KOPT-K1 (cell line): Measurements from ENCODE around the gene AANAT.

Source experiments
- H3K27ac ChIP-seq: fragments of 200-600 bp; sonication (generic); 2 replicates; pipeline ENCODE4 v1.5.1; 2016; ENCODE audit warnings: antibody characterized with exemption, mild to moderate bottlenecking, low read depth, low read length; ENCODE audit not compliant: poor library complexity, severe bottlenecking
- H3K36me3 ChIP-seq: fragments of 200-600 bp; sonication (generic); 2 replicates; pipeline ENCODE4 v1.5.1; 2017; ENCODE audit warnings: antibody characterized with exemption, mild to moderate bottlenecking, low read length, moderate library complexity; ENCODE audit not compliant: insufficient read depth
- H3K9me3 ChIP-seq: fragments of 200-600 bp; sonication (generic); 2 replicates; pipeline ENCODE4 v1.5.1; 2017; ENCODE audit warnings: antibody characterized with exemption, low read length, mild to moderate bottlenecking; ENCODE audit not compliant: insufficient read depth, poor library complexity, severe bottlenecking

AANAT gene

DNA sequence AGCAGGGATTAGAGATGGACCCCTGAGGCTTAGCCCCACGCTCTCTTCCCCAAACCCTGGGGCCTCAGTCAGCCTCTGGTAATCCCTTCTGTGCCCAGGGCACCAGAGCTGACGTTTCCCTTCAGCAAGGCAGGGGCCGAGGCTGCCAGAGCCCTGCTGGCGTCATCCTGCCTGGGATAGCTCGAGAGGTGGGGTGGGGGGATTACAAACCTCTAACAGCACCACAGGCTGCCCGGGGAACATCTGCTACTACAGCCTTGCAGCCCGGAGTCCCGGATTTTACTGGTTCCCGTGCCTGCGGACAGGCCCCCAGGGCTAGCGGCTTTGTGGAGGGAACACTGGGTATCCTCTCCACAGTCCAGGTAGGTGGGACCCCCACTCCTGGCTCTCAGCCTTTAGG lies at the start of gene AANAT:
Gene AANAT (plus strand): TSS at position 238 of the 400 bp plus-strand sequence. CDS start 1,144 bp downstream, outside the sequence.
- H3K27ac ChIP-seq, result no peak within 1 kb of the TSS
- no peaks in the 10 kb centered on the region for H3K36me3 ChIP-seq
- no peaks in the 10 kb centered on the region for H3K9me3 ChIP-seq

DNA sequence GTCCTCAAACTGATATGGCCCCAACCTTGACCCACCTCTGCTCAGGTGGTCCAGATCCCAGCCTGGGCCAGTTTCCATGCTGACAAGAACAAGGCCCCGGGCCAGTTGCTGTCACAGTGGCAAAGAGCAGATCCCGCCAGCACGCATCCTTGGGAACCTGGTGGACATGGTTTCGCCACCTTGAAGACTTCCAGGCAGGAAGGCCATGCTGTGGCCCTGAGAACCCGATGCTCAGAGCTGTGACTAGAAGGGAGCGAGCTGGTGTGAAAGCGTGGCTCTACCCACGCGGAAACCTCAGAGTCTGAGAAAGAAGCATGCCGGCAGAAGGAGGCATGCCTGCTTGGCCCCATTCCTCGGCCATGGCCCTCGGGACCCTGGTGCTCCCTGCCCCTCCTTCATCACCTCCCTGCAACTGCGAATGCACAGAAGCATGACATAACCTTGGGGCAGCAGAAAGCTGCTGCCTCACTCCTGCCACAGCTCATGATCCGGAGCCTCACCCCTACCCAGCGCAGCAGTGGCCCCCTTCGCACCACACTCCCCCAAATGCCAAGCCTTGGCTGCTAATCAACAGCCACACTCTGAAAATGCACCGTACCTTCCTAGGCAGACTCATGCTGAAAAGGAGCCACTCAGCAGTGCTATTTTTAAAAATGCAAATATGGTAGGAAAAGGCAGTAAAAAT lies 47.7 kb upstream of the AANAT start:
- peaks cover 7% of the 10 kb centered on the region; the same call in 1 of the 2 replicates for H3K36me3 ChIP-seq
- H3K9me3 ChIP-seq, result no peaks in the 10 kb centered on the region
- H3K27ac ChIP-seq, result no peak overlapping the region

DNA sequence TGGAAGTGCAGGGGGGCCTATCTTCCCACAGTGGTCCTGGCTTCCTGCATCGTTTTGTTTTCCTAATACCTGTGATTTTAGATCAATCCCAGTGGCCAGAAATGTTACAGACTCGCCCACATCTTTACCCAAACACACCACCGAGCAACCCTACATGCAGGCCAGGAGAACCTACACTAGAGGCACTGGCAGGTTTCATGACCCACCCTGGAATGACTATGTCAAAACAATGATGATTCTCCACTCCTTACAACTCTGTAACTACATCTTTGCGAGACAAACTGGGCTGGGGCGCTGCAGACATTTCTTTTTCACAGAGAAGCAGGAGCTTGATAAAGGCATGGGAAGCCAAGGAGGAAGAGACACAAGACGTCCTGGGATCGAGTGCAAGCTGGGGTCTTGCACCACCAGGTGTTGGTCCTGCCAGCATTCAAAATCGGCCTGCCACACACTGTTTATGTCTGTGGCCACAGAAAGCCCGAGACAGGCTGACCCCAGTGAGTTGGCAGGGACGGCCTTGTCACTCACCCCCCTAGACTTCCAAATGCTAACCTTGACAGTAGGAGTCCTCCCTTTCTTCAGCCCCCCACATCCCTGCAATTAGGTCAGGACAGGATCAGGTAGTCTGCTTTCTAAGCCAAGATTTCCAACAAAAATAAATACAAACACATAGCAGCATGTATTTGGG lies 46.9 kb upstream of the AANAT start:
- Histone ChIP-seq H3K36me3 (peaks cover 7% of the 10 kb centered on the region; the same call in 1 of the 2 replicates), H3K27ac (no peak overlapping the region), H3K9me3 (no peaks in the 10 kb centered on the region)

DNA sequence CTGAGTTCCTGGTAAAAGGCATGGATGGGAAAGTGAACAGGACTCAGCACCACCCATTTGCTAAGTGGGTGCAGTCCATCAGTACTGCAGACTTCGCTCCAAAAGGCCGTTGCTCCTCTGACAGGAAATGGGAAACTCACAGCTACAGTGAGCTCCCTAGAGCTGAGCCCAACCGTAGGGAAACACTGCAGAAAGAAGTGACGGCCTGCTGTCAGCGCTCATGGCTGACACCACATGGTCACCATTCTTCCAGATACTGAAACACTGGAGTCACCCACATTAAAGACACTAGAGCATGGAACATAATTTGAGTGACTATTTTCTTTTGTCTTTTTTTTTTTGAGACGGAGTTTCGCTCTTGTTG lies 46.4 kb upstream of the AANAT start:
- H3K36me3 ChIP-seq, result peaks cover 7% of the 10 kb centered on the region; the same call in 1 of the 2 replicates
- H3K27ac ChIP-seq, result no peak overlapping the region
- H3K9me3 ChIP-seq, result no peaks in the 10 kb centered on the region

DNA sequence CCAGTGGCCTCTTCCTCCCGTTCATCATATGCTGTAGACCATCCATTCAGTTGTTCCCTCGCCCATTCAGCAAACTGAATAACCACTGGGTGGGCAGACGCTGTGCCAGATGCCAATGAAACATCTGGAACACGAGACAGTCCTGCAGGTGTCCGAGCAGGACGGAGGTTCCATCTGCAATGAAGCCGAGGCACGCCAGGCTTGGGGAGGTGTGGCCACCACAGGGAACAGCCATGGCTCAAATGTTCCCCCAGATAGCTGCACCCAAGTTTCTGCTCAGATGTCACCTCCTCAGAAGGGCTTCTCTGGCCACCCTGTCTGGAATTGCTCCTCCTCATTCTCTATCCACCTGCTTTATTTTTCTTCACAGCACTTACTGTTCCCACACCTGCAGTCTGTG lies 45.0 kb upstream of the AANAT start:
- Histone ChIP-seq H3K27ac (no peak overlapping the region), H3K36me3 (no peaks in the 10 kb centered on the region; the same call in 1 of the 2 replicates), H3K9me3 (no peaks in the 10 kb centered on the region)

DNA sequence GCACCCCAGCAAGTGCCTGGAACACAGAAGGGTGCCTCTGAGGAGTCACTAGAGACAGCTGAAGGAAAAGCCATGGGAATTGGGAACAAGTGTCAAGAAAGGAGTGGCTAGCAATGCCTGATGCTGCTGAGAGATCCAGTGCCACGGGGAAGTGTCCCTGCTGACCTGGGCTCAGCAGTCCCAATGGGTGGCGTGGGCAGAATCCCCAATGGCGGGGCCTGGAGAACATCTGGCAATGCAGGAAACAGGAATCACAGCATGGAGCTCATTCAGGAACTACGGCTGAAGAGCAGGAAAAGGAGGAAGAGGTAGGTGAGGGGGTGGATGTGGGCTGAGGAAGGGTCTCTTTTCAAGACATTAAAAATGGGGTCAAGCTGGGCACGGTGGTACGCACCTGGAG lies 44.5 kb upstream of the AANAT start:
- no peaks in the 10 kb centered on the region; the same call in 1 of the 2 replicates for H3K36me3 ChIP-seq
- no peak overlapping the region for H3K27ac ChIP-seq
- H3K9me3 ChIP-seq, result no peaks in the 10 kb centered on the region

DNA sequence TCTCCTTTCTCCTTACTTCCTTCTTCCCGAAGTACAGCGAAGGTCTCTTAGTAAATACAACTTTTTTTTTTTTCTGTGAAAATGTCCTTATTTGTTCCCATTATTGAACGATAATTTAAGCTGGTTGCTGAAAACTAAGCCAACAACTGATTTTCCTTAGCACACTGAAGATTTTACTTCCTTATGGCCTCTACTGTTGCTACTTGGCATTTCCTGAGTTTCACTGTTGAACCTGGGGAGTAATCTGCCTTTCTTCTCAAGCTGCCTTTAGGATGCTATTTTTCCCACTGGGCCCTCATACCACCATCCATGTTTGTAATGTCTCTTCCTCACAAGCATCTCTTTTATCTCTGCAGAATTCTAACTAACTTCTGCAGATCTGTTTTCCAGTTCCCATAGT lies 40.5 kb upstream of the AANAT start:
- Histone ChIP-seq H3K9me3 (no peaks in the 10 kb centered on the region), H3K27ac (no peak overlapping the region), H3K36me3 (no peaks in the 10 kb centered on the region; the same call in 1 of the 2 replicates)

DNA sequence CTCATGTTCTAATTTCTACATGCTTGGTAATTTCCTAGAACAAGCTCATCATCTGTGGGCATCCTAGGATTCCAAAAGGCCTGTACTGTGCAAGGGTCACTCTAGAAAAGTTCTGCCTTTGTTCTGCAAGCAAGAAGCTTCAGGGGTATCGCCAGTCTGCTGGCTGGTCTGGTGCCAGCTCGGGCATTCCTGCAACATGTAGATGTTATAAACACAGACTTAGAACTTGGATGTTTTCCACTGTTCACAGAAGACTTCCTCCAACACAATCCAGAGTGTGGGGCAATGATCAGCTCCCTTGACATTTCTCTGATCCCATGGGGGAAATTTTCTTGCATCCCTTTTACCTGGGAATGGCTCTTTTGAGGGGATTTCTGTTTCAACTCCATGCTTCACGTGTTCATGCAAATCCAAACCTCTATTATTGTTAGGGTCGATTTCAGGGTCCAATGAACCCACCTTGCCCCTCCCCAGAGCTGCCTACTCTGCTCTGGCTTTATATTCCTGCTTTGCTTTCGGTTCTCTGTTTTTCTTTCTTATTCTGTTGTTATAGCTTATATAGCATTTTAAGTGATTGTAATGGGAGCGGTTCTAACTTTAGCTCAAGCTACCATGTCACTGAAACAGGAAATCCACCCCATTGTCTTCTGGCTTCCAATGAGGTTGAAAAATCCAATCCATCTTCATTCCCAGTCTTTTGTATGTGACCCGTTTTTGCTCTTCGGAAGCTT lies 39.7 kb upstream of the AANAT start:
- no peaks in the 10 kb centered on the region for H3K36me3 ChIP-seq
- no peaks in the 10 kb centered on the region for H3K9me3 ChIP-seq
- H3K27ac ChIP-seq, result no peak overlapping the region

DNA sequence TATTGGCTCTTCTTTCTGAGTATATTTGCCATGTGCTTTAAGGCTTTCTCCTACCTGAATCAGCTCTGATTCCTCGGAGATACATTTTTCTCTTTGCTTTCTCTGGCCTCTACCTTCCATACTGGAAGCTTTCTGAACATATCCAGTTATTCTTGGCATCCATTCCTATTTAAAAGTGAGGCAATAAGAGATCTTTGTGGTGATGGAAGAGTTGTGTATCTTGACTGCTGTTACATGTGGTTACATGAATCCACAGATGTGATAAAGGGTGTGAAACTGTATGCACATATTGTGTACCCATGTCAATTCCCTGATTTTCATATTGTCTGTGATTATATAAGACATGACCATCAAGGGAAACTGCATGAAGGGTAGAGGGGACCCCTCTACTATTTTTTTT lies 38.9 kb upstream of the AANAT start:
- H3K9me3 ChIP-seq, result no peaks in the 10 kb centered on the region
- H3K36me3 ChIP-seq, result no peaks in the 10 kb centered on the region
- no peak overlapping the region for H3K27ac ChIP-seq

DNA sequence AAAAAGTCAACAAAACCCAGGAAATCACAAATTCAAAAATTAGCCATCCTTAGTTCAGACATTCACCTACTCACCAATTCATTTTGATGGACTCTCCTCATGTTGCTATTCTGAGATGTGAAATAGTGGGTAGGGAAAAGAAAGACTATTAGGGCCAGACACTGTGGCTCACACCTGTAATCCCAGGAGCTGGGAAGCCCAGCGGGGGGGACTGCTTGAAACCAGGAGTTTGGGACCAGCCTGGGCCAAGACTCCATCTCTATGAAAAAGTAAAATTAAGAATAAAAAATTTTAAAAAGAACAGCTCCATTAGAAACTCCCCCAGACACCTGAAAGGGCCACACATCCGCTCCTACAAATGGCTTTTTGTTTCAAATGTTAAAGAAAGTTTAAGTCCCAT lies 35.9 kb upstream of the AANAT start:
- H3K9me3 ChIP-seq, result no peaks in the 10 kb centered on the region
- H3K36me3 ChIP-seq, result peaks cover 4% of the 10 kb centered on the region; the same call in 1 of the 2 replicates
- no peak overlapping the region for H3K27ac ChIP-seq

DNA sequence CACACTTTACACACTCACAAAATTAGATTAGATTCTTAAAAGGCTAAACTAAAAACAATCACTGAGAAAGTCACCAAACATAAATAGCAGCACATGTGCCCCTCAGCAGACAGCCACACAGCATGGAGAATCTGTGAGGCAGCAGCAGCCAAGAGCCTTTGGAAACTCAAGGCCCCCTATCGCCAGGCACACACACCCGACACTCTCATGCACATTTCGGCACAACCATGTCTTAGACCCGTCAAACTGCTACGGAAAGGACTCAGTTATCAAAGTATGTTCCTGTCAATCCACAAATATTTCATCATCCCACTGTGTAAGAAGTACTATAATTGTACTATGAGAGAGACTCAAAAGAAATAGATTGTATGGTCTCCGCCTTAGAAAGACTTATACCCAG lies 35.4 kb upstream of the AANAT start:
- peaks cover 4% of the 10 kb centered on the region; the same call in 1 of the 2 replicates for H3K36me3 ChIP-seq

DNA sequence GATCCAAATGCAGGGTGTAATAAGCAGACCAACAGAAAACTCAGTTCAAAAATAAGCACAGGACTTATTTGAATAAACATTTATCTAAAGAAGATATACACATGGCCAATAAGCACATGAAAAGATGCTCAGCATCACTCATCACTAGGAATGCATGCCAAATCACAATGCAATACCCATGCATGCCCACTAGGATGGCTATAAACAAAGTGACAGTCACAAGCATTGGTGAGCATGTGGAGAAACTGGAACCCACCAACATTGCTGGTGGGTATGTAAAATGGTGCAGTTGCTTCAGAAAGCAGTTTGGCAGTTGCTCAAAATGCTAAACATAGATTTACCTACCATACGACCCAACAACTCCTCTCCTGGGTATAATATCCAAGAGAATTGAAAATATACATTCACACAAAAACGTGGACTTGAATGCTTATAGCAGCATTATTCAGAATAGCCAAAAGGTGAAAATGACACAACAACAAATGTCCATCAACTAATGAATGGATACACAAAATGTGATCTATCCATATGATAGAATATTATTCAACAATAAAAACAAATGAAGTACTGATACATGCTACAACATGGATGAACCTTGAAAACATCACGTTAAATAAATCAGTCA lies 34.6 kb upstream of the AANAT start:
- Histone ChIP-seq H3K27ac (no peak overlapping the region), H3K36me3 (peaks cover 4% of the 10 kb centered on the region; the same call in 1 of the 2 replicates), H3K9me3 (no peaks in the 10 kb centered on the region)

More for the DNA sequence above, 35.4 kb upstream of the AANAT start:
- no peaks in the 10 kb centered on the region for H3K9me3 ChIP-seq
- no peak overlapping the region for H3K27ac ChIP-seq

DNA sequence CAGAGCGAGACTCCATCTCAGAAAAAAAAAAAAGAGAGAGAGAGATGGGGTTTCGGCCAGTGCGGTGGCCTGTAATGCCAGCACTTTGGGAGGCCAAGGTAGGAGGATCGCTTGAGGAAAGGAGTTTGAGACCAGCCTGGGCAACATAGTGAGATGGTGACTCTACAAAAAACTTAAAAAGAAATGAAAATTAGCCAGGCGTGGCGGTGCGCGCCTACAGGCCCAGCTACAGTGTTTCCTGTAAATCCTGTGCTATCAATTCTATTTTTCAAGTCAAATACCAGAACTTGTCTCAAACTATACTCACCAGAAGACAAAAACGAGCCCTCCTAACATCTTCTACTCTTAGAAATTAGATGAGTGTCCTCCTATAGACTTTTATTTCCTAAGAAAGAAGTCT lies 33.7 kb upstream of the AANAT start:
- peaks cover 4% of the 10 kb centered on the region; the same call in 1 of the 2 replicates for H3K36me3 ChIP-seq
- no peak overlapping the region for H3K27ac ChIP-seq
- no peaks in the 10 kb centered on the region for H3K9me3 ChIP-seq

DNA sequence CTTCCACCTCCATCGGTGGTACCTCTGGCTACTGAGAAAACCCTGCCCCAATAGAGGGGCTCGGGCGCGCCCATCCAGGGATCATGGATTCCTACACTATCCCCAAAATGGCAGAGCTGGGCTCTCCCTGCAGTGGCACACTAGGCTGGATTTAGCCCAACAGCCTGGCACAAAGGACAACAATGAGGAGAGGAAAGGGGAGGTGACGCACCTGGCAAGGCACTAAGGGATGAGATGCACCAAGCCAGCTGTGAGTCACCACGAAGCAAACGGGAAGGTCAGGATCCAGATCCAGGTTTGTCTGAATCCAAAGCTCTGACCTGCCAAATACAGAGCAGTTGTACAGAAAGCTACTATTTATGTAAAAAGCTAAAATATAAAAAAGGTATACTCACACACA lies 32.5 kb upstream of the AANAT start:
- peaks cover 4% of the 10 kb centered on the region; the same call in 1 of the 2 replicates for H3K36me3 ChIP-seq
- H3K27ac ChIP-seq, result no peak overlapping the region
- no peaks in the 10 kb centered on the region for H3K9me3 ChIP-seq

DNA sequence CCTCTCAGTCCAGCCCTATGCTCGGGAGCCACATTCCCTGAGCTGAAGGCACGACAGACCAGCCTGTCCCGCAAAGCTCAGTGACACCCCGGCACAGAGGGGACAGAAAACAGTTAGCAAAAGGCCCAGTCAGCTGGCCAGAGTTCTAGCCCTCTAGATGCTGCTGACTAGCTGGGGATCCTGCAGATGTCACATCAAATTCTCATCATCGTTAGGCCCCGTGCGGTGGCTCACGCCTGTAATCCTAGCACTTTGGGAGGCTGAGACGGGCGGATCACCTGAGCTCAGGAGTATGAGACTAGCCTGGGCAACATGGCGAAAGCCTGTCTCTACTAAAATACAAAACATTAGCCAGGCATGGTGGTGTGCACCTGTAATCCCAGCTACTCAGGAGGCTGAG lies 31.7 kb upstream of the AANAT start:
- H3K9me3 ChIP-seq, result no peaks in the 10 kb centered on the region
- peaks cover 4% of the 10 kb centered on the region; the same call in 1 of the 2 replicates for H3K36me3 ChIP-seq
- no peak overlapping the region for H3K27ac ChIP-seq
